ENCODE measurements around the gene PPP4R4. TPM values are rescaled to one million over a fixed set of nuclear protein-coding genes. Genes with fewer than 3 reads are reported as not detected.
A peak's percentile ranks its signal among the peaks of the same experiment; 100 is the strongest.

Gene PPP4R4
- total and polyA plus RNA-seq, 8 donors: 0.19 to 1.3 (median 0.66) TPM

DNA sequence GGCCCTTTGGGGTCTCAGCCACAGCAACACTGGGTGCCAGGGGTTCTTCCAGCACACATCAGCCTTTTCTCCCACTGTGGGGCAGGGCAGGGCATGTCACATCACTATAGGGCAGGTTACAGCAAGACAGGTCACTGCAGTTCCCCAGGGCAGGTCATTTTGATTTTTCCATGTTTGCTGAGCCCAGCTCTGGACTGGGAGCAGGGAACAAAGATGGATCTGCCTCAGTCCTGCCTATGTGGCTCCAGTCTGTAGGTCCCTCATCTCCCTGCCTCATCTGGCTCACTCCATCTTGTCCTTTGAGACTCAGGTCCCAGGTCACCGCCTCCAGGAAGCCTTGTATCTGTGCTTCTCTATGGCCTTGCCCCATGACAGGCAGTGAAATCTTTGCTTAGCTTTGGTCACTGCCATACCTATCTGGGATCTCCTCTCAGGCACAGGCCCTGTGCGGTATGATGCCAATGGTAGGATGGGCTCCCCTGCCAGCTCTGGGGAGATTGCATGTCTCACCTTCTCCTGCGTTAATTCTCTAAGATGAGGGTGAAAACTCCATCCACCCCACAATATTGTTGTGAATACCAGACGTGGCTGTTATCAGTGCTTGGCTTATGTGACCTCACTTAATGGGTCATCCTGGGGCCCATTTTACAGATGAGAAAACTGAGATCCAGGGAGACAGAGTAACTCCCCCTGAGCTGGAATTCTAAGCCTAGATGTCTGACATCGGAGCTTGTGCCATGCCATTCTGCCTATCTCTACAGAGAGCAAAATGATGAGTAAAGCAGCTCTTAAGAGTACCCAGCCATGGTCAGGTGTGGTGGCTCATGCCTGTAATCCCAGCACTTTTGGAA lies 147.5 kb downstream of the PPP4R4 start:
- ATAC-seq (no peak), FAIRE-seq (no peak), DNase-seq (no peak)
- Histone ChIP-seq H3K27me3 (no peaks in the 10 kb centered on the region), H3K4me1 (no peaks in the 10 kb centered on the region), H3K9me3 (no peaks in the 10 kb centered on the region), H3K36me3 (no peaks in the 10 kb centered on the region), H3K27ac (peak overlapping the region in 1 of 4 donors; percentile 66), H3K4me3 (no peak overlapping the region)
- WGBS, 2 donors: 71 to 78% methylated on average over 5 of the region's 5 CpGs
- TF ChIP-seq, protein P1, sequence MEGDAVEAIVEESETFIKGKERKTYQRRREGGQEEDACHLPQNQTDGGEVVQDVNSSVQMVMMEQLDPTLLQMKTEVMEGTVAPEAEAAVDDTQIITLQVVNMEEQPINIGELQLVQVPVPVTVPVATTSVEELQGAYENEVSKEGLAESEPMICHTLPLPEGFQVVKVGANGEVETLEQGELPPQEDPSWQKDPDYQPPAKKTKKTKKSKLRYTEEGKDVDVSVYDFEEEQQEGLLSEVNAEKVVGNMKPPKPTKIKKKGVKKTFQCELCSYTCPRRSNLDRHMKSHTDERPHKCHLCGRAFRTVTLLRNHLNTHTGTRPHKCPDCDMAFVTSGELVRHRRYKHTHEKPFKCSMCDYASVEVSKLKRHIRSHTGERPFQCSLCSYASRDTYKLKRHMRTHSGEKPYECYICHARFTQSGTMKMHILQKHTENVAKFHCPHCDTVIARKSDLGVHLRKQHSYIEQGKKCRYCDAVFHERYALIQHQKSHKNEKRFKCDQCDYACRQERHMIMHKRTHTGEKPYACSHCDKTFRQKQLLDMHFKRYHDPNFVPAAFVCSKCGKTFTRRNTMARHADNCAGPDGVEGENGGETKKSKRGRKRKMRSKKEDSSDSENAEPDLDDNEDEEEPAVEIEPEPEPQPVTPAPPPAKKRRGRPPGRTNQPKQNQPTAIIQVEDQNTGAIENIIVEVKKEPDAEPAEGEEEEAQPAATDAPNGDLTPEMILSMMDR (IDR thresholded peaks at IDR 0.05): no peak
- intact Hi-C loops (cut with DNase I): no loop called here

DNA sequence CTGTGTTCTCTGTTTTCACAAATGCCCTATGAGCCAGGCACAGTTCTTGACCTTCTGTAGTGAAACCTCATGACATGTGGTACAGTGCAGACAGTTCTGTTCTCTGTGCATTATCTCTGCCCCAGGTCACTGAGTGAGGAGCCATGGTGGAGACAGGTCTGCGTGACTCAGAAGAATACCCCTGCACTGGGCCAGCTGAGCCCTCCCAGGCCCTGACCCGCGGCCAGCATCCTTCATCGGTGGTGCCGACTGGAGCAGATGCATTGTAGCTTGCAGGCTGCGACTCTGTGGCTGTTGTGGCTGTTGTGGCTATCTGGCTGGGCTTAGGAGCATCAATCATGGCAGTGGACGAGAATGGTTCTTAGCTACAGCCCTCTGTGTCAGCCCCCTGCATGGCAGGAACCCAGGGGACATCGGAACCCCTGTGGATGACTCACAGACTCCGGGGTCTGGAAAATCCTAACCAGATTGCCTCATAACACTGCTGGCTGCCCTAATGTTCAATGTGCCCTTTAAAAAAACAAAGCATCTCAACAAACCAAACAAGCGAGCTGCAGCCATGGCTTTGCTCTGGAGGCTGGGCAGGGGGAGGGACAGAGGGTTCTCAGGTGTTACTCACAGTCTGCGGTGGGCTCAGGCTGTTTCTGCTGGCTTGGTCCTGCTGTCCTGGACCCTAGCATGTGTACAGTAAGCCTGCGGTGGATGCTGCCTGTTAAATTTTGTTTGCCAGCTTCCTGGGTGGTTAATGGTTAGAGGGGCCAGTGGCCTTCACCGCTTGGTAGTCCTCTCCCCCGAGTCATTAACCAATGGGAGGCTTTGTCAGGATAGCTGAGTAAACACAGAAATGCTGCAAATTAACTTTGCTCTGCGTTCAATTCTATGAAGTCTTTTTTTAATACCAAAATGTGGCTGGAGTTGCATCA lies 148.8 kb downstream of the PPP4R4 start, which contains the start of gene SERPINA6:
Gene SERPINA6 (minus strand): TSS at position 689 of the 923 bp plus-strand sequence. CDS start 8,688 bp downstream, outside the sequence.
- TF ChIP-seq, protein P1 (IDR thresholded peaks at IDR 0.05): no peak
- DNase-seq (peak in 3 of 6 donors; percentile 19 to 49 (median 25)), FAIRE-seq (no peak), ATAC-seq (peak; percentile 70 to 90 (median 83))
- H3K36me3 ChIP-seq: no peaks in the 10 kb centered on the region
- no peaks in the 10 kb centered on the region for H3K4me1 ChIP-seq
- intact Hi-C loops (cut with DNase I): no loop called here
- 26 to 32% methylated on average over 15 of the region's 15 CpGs for WGBS, 2 donors
- no peaks in the 10 kb centered on the region for H3K9me3 ChIP-seq
- H3K4me3 ChIP-seq: peak within 1 kb of the TSS in 2 of 4 donors; percentile 22 to 26
- peak within 1 kb of the TSS in 3 of 4 donors; percentile 1 to 72 (median 47) for H3K27ac ChIP-seq
- H3K27me3 ChIP-seq: no peaks in the 10 kb centered on the region

DNA sequence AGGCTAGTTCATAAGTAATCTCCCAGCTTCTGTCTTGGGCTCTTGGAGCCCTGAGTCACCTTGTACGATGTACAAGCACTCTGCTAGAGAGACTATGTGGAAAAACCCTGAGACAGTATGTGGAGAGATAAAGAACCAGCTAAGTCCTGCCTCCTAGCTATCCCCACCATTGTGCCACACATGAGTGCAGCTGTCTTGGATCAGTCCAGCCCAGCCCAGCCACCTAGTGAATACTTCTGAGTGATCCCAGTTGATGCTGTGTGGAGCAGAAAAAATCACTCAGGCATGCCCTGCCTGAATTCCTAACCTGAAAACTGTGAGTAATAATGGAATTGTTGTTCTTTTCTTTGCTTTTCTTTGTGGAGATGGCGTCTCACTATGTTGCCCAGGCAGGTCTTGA lies 154.1 kb downstream of the PPP4R4 start:
- Histone ChIP-seq H3K36me3 (no peaks in the 10 kb centered on the region), H3K9me3 (no peaks in the 10 kb centered on the region), H3K4me3 (no peak overlapping the region), H3K27me3 (no peaks in the 10 kb centered on the region), H3K27ac (no peak overlapping the region), H3K4me1 (no peaks in the 10 kb centered on the region)
- ATAC-seq: no peak
- DNase-seq: no peak
- intact Hi-C loops (cut with DNase I): no loop called here
- WGBS, 2 donors: 74 to 87% methylated on average over 2 of the region's 2 CpGs
- no peak for FAIRE-seq
- TF ChIP-seq, protein P1 (IDR thresholded peaks at IDR 0.05): no peak

Other genes starting within 250 kb of the PPP4R4 start
- gene FAM181A, start 247.0 kb upstream of the PPP4R4 start, total RNA-seq: not detected
- not detected for gene FAM181A, start 247.0 kb upstream of the PPP4R4 start, polyA plus RNA-seq
- under 1 TPM; 0.09 to 0.53 (median 0.26) TPM for gene ASB2, start 197.8 kb upstream of the PPP4R4 start, total RNA-seq
- gene ASB2, start 197.8 kb upstream of the PPP4R4 start, polyA plus RNA-seq: 1 to 10 TPM; 1.3 to 1.4 TPM
- gene CCDC197, start 177.0 kb upstream of the PPP4R4 start, total RNA-seq: not detected
- not detected for gene CCDC197, start 177.0 kb upstream of the PPP4R4 start, polyA plus RNA-seq
- 1 to 10 TPM in 2 of 6 donors, under 1 TPM in 4; 0.51 to 1.3 (median 0.87) TPM for gene OTUB2, start 148.0 kb upstream of the PPP4R4 start, total RNA-seq
- gene OTUB2, start 148.0 kb upstream of the PPP4R4 start, polyA plus RNA-seq: under 1 TPM; 0.30 to 0.31 TPM
- 10 to 100 TPM; 55.9 to 86.4 (median 68.0) TPM for gene DDX24, start 93.1 kb upstream of the PPP4R4 start, total RNA-seq
- 100 to 1,000 TPM in 1 of 2 donors, 10 to 100 TPM in 1; 60.7 to 111 TPM for gene DDX24, start 93.1 kb upstream of the PPP4R4 start, polyA plus RNA-seq
- 1 to 10 TPM; 3.8 to 8.7 (median 6.8) TPM for gene IFI27L1, start 93.0 kb upstream of the PPP4R4 start, total RNA-seq
- 10 to 100 TPM; 14.1 to 14.3 TPM for gene IFI27L1, start 93.0 kb upstream of the PPP4R4 start, polyA plus RNA-seq
- gene IFI27, start 63.6 kb upstream of the PPP4R4 start, total RNA-seq: 10 to 100 TPM in 4 of 6 donors, 1 to 10 TPM in 2; 8.1 to 21.4 (median 12.1) TPM
- gene IFI27, start 63.6 kb upstream of the PPP4R4 start, polyA plus RNA-seq: 10 to 100 TPM; 61.4 to 78.9 TPM
- 10 to 100 TPM in 3 of 6 donors, 1 to 10 TPM in 3; 5.4 to 20.2 (median 10.0) TPM for gene IFI27L2, start 44.7 kb upstream of the PPP4R4 start, total RNA-seq
- 10 to 100 TPM; 38.7 to 90.7 TPM for gene IFI27L2, start 44.7 kb upstream of the PPP4R4 start, polyA plus RNA-seq
- gene SERPINA10, start 118.9 kb downstream of the PPP4R4 start, total RNA-seq: under 1 TPM; 0.19 to 0.70 (median 0.34) TPM
- 1 to 10 TPM; 1.1 to 4.3 TPM for gene SERPINA10, start 118.9 kb downstream of the PPP4R4 start, polyA plus RNA-seq
- 10 to 100 TPM in 3 of 6 donors, 1 to 10 TPM in 3; 5.2 to 17.4 (median 10.3) TPM for gene SERPINA6, start 149.0 kb downstream of the PPP4R4 start, total RNA-seq
- gene SERPINA6, start 149.0 kb downstream of the PPP4R4 start, polyA plus RNA-seq: 10 to 100 TPM; 13.1 to 17.7 TPM
- not detected for gene SERPINA2, start 192.4 kb downstream of the PPP4R4 start, total RNA-seq
- not detected for gene SERPINA2, start 192.4 kb downstream of the PPP4R4 start, polyA plus RNA-seq
- gene SERPINA1, start 214.3 kb downstream of the PPP4R4 start, total RNA-seq: 100 to 1,000 TPM in 4 of 6 donors, 10 to 100 TPM in 2; 45.0 to 328 (median 170) TPM
- 100 to 1,000 TPM in 1 of 2 donors, 10 to 100 TPM in 1; 45.7 to 246 TPM for gene SERPINA1, start 214.3 kb downstream of the PPP4R4 start, polyA plus RNA-seq

All from pancreas (tissue), 10 donors.